SU-DHL-6 (cell line): ENCODE data around the gene NBEAL1.

ENCODE experiments used
- H2AFZ ChIP-seq: fragments of 200-600 bp; sonication (generic); 2 replicates; pipeline ENCODE4 v1.6.1; 2014; ENCODE audit warnings: low read depth, mild to moderate bottlenecking, moderate library complexity, mixed read lengths, antibody characterized with exemption, low read length; ENCODE audit not compliant: severe bottlenecking
- H3F3A ChIP-seq: fragments of 200-600 bp; shearing (Covaris generic); 2 replicates; pipeline ENCODE4 v1.6.0; 2016; ENCODE audit warnings: antibody characterized with exemption, mild to moderate bottlenecking; ENCODE audit not compliant: insufficient read depth
- H3K27ac ChIP-seq: fragments of 200-600 bp; sonication (generic); 2 replicates; pipeline ENCODE4 v1.5.1; 2016; ENCODE audit warnings: low read depth, mild to moderate bottlenecking, low read length, moderate library complexity, mixed read lengths
- H3K27me3 ChIP-seq: fragments of 200-600 bp; sonication (generic), shearing (Covaris generic); 2 replicates; pipeline ENCODE4 v1.6.0; 2014; ENCODE audit warnings: mild to moderate bottlenecking, low read length
- H3K36me3 ChIP-seq: fragments of 200-600 bp; sonication (generic); 2 replicates; pipeline ENCODE4 v1.6.1; 2014; ENCODE audit warnings: mild to moderate bottlenecking, low read length, mixed read lengths
- H3K4me2 ChIP-seq: fragments of 300-600, 200-600 bp; shearing (Covaris generic), sonication (generic); 2 replicates; pipeline ENCODE4 v1.6.0; 2014; ENCODE audit warnings: low read length, low read depth, mild to moderate bottlenecking; ENCODE audit not compliant: poor library complexity, severe bottlenecking
- H3K4me3 ChIP-seq: fragments of 200-600 bp; sonication (generic); 2 replicates; pipeline ENCODE4 v1.5.1; 2014; ENCODE audit warnings: antibody characterized with exemption, low read length, mild to moderate bottlenecking, mixed read lengths; ENCODE audit not compliant: insufficient read depth, poor library complexity, severe bottlenecking
- H3K79me2 ChIP-seq: fragments of 200-600 bp; sonication (generic); 2 replicates; pipeline ENCODE4 v1.6.1; 2014; ENCODE audit warnings: mild to moderate bottlenecking, low read length, moderate library complexity; ENCODE audit not compliant: insufficient read depth
- H3K9ac ChIP-seq: fragments of 200-600 bp; sonication (generic); 2 replicates; pipeline ENCODE4 v1.7.0; 2014; ENCODE audit warnings: mild to moderate bottlenecking, low read length
- H3K9me2 ChIP-seq: fragments of 200-600 bp; sonication (generic); replicated peaks from 2 replicates; pipeline ENCODE4 v1.6.1; 2014; ENCODE audit warnings: low read length; ENCODE audit not compliant: insufficient read depth
- H3K9me3 ChIP-seq: fragments of 200-600 bp; sonication (generic); 2 replicates; pipeline ENCODE4 v1.6.1; 2014; ENCODE audit warnings: low read length, mixed read lengths; ENCODE audit not compliant: insufficient read depth
- H4K20me1 ChIP-seq: fragments of 200-600 bp; sonication (generic); 2 replicates; pipeline ENCODE4 v1.6.1; 2014; ENCODE audit warnings: low read depth, mild to moderate bottlenecking, antibody characterized with exemption, low read length, moderate library complexity, mixed read lengths
- EZH2phosphoT487 ChIP-seq: fragments of 200-600 bp; sonication (generic), shearing (Covaris generic); conservative IDR thresholded peaks from 2 replicates; pipeline ENCODE4 v1.6.1; 2018; ENCODE audit warnings: mild to moderate bottlenecking, antibody characterized with exemption, low read length, moderate library complexity, mixed read lengths
- TF ChIP-seq, protein P1 (sequence below): fragments of 200-600 bp; sonication (generic); IDR thresholded peaks from one replicate; pipeline ENCODE4 v1.5.1; 2017; ENCODE audit warnings: antibody characterized with exemption, mild to moderate bottlenecking, low read length, moderate library complexity; ENCODE audit not compliant: insufficient read depth, poor library complexity, severe bottlenecking

Gene NBEAL1

GRCh38 chr2:203240491-203240890, 225.8 kb downstream of the NBEAL1 start:
- Histone ChIP-seq H3K27ac (no peak overlapping the region), H3K9ac (peak overlapping the region; percentile 90; the same call in 1 of the 2 replicates)

DNA sequence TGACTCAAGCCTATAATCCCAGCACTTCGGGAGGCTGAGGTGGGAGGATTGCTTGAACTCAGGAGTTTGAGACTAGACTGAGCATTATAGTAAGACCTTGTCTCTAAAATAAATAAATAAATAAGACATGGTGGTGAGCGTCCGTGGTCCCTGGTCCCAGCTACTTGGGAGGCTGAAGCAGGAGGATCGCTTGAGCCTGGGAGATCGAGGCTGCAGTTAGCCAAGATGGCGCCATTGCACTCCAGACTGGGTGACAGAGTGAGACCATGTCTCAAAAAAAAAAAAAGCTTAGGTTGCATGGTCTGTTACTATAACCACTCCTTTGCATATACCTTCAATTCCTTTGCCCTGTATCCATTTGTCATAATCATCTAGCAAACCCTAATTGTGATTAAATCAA, 227.8 kb downstream of the NBEAL1 start:
- Histone ChIP-seq H3K9me2 (no peaks in the 10 kb centered on the region), H3K4me3 (no peak overlapping the region), H3K27me3 (no peaks in the 10 kb centered on the region), H3K4me2 (no peak overlapping the region), H2AFZ (no peak overlapping the region), H3K79me2 (peaks cover 36% of the 10 kb centered on the region), H3K36me3 (no peaks in the 10 kb centered on the region; the same call in 1 of the 2 replicates), H3K9ac (no peak overlapping the region), H3K9me3 (no peaks in the 10 kb centered on the region), H3F3A (peaks cover 5% of the 10 kb centered on the region), H4K20me1 (no peaks in the 10 kb centered on the region), H3K27ac (no peak overlapping the region)
- TF ChIP-seq, protein P1, sequence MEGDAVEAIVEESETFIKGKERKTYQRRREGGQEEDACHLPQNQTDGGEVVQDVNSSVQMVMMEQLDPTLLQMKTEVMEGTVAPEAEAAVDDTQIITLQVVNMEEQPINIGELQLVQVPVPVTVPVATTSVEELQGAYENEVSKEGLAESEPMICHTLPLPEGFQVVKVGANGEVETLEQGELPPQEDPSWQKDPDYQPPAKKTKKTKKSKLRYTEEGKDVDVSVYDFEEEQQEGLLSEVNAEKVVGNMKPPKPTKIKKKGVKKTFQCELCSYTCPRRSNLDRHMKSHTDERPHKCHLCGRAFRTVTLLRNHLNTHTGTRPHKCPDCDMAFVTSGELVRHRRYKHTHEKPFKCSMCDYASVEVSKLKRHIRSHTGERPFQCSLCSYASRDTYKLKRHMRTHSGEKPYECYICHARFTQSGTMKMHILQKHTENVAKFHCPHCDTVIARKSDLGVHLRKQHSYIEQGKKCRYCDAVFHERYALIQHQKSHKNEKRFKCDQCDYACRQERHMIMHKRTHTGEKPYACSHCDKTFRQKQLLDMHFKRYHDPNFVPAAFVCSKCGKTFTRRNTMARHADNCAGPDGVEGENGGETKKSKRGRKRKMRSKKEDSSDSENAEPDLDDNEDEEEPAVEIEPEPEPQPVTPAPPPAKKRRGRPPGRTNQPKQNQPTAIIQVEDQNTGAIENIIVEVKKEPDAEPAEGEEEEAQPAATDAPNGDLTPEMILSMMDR = no peak
- TF ChIP-seq EZH2phosphoT487 = no peak

More at GRCh38 chr2:203240491-203240890, 225.8 kb downstream of the NBEAL1 start:
- Histone ChIP-seq H3K9me3 (no peaks in the 10 kb centered on the region), H3K36me3 (no peaks in the 10 kb centered on the region; the same call in 1 of the 2 replicates), H3F3A (peaks cover 10% of the 10 kb centered on the region), H4K20me1 (no peaks in the 10 kb centered on the region), H3K9me2 (no peaks in the 10 kb centered on the region), H2AFZ (no peak overlapping the region), H3K4me2 (peak overlapping the region; percentile 81), H3K4me3 (peak overlapping the region; percentile 95), H3K79me2 (peaks cover 33% of the 10 kb centered on the region), H3K27me3 (no peaks in the 10 kb centered on the region)
- TF ChIP-seq EZH2phosphoT487 = no peak
- TF ChIP-seq, protein P1 = no peak

DNA sequence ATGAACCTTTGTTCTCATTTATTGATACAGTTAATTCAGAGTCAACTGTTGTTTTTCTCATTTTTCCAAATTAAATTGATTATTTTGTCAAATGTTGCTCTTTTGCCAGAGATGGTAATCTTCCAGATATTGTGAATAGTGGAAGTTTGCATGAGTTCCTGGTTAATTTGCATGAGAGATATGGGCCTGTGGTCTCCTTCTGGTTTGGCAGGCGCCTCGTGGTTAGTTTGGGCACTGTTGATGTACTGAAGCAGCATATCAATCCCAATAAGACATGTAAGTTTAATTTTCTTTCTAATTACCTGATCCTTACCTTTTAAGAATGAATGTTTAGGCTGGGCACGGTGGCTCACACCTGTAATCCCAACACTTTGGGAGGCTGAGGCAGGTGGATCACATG, 232.0 kb downstream of the NBEAL1 start:
- H3K9me3 ChIP-seq = no peaks in the 10 kb centered on the region

More for the DNA sequence above, 232.0 kb downstream of the NBEAL1 start:
- Histone ChIP-seq H4K20me1 (no peaks in the 10 kb centered on the region), H3K4me2 (no peak overlapping the region), H3K79me2 (peaks cover 14% of the 10 kb centered on the region), H3K9me2 (no peaks in the 10 kb centered on the region), H2AFZ (no peak overlapping the region), H3K27me3 (no peaks in the 10 kb centered on the region), H3F3A (peaks cover 3% of the 10 kb centered on the region; the same call in 1 of the 2 replicates), H3K36me3 (no peaks in the 10 kb centered on the region; the same call in 1 of the 2 replicates), H3K4me3 (no peak overlapping the region), H3K27ac (no peak overlapping the region), H3K9ac (no peak overlapping the region)
- TF ChIP-seq EZH2phosphoT487 = no peak
- TF ChIP-seq, protein P1 = no peak
